HG03280 (cell line): ENCODE measurements around the gene MS4A13.
"Not testable (repeated sequence)": the region's sequence is repeated elsewhere in the genome, so short reads cannot be mapped to it uniquely, and the experiment has no call there.

Source experiments
- ATAC-seq: cut with Tn5 transposase; IDR thresholded peaks from one replicate; pipeline ENCODE4 v1.9.1; 2021; ENCODE audit warnings: mild to moderate bottlenecking, moderate library complexity; ENCODE audit not compliant: unreplicated experiment

MS4A13 gene

GRCh38 chr11:60515144-60515855 is at the start of gene MS4A13:
MS4A13 (plus strand) TSS chr11:60515392; CDS start chr11:60518084, 2,692 bp downstream.
- ATAC-seq, result no peak

- ATAC-seq, result no peak
These were observed 46.4 kb upstream of the MS4A13 start for GRCh38 chr11:60468829-60469228.

- no peak for ATAC-seq
These were observed 45.5 kb upstream of the MS4A13 start for GRCh38 chr11:60469723-60470122.

GRCh38 chr11:60477035-60477445 is 38.2 kb upstream of the MS4A13 start:
- no peak for ATAC-seq

- ATAC-seq, result no peak
These were observed 32.8 kb upstream of the MS4A13 start for GRCh38 chr11:60482361-60482760.

- ATAC-seq, result peak; percentile 100
These were observed 29.2 kb upstream of the MS4A13 start for GRCh38 chr11:60485987-60486386.

GRCh38 chr11:60492488-60493009 is 22.6 kb upstream of the MS4A13 start, which contains the start of gene MS4A12:
MS4A12 (plus strand) TSS chr11:60492778; CDS start chr11:60497319, 4,541 bp downstream.
- ATAC-seq, result no peak

GRCh38 chr11:60493454-60493853 is 21.7 kb upstream of the MS4A13 start:
- ATAC-seq, result no peak

GRCh38 chr11:60498399-60498798 is 16.8 kb upstream of the MS4A13 start:
- ATAC-seq, result no peak

- ATAC-seq, result no peak
These were observed 16.3 kb upstream of the MS4A13 start for GRCh38 chr11:60498853-60499252.

- ATAC-seq, result no peak
These were observed 14.8 kb upstream of the MS4A13 start for GRCh38 chr11:60500276-60500910.

- ATAC-seq, result no peak
These were observed 12.9 kb upstream of the MS4A13 start for GRCh38 chr11:60502221-60502775.

GRCh38 chr11:60504219-60504905 is 10.8 kb upstream of the MS4A13 start:
- ATAC-seq, result no peak

GRCh38 chr11:60509609-60510008 is 5.6 kb upstream of the MS4A13 start:
- not testable (repeated sequence) for ATAC-seq

GRCh38 chr11:60510209-60510608 is 5.0 kb upstream of the MS4A13 start:
- not testable (repeated sequence) for ATAC-seq

GRCh38 chr11:60511393-60511792 is 3.8 kb upstream of the MS4A13 start:
- ATAC-seq, result no peak

- no peak for ATAC-seq
These were observed 2.5 kb upstream of the MS4A13 start for GRCh38 chr11:60512651-60513225.

GRCh38 chr11:60513496-60514460 is 1.4 kb upstream of the MS4A13 start:
- ATAC-seq, result no peak

- ATAC-seq, result no peak
These were observed 13.3 kb downstream of the MS4A13 start for GRCh38 chr11:60528465-60528864.

GRCh38 chr11:60528934-60529333 is 13.7 kb downstream of the MS4A13 start:
- no peak for ATAC-seq
